GM19467 (cell line): ENCODE results near the gene BCKDHA.
"Not testable (repeated sequence)": the region's sequence is repeated elsewhere in the genome, so short reads cannot be mapped to it uniquely, and the experiment has no call there.

Source experiments
- ATAC-seq: cut with Tn5 transposase; IDR thresholded peaks from one replicate; pipeline ENCODE4 v1.9.1; 2021; ENCODE audit warnings: mild to moderate bottlenecking, moderate library complexity; ENCODE audit not compliant: unreplicated experiment

The BCKDHA gene

DNA sequence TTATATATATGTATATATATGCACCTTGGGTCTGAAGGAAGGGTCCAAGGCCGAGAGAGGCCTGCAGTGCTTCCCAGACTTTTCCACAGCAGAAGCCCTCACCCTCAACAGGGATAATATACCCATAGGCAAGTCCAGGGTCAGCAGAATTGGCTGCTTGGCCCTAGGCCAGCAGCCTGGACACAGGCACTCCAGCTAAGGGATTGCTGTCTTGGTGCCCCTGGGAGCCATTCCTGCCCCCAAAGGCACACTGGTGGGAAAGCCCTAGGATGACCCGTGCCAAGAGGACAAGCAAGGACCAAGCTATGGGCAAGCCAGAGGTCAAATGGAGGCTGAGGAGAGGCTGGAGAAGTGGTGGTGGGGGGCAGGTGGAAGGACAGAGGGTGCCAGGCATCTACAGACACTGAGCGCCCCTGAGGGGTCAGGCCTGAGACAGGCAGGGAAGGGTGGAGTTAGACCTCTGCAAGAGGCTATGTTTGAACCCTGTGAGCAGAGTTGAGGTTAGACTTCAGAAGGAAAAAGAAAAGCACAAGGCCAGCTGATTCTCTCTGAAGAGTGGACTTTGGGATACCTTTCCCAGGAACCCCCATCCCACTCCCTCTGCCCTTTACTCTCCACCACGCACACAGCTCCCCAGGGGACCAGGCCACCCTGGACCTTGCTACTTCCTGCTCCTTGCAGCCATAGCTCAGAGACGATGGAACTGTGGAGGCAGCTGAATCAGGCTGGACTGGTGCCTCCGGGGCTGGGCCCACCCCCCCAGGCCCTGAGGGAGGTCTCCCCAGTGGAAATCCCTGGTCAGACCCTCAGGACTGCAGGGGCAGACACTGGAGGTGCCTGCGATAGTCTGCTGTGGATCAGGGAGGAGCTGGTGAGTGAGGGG, 45.1 kb downstream of the BCKDHA start, which contains the start of gene ERICH4:
Gene ERICH4, plus strand, starts transcription at position 684 of the 883 bp plus-strand sequence. Its CDS starts 14 bp downstream, at position 698.
- ATAC-seq, result no peak

- ATAC-seq, result no peak
Observed at GRCh38 chr19:41443813-41444455, 46.3 kb downstream of the BCKDHA start.

DNA sequence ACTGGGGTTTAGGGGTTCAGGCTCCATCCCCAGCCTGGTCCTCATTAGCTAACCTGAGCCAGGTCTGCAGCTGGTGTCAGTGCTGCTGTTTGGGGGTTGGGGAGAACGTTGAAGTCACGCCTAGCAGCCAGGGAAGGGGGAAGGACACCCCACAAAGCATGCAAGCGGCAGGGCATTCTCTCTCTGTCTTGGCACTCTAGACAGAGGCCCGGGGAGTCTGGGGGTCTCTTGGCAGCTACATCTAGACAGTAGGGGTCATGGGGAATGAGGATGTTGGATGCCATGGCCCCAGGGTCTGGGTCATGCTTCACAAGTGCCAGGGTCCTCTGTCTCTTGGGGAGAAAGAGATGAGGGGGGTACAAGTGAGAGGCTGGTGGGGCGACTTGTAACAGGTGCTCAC, 48.0 kb downstream of the BCKDHA start:
- no peak for ATAC-seq

DNA sequence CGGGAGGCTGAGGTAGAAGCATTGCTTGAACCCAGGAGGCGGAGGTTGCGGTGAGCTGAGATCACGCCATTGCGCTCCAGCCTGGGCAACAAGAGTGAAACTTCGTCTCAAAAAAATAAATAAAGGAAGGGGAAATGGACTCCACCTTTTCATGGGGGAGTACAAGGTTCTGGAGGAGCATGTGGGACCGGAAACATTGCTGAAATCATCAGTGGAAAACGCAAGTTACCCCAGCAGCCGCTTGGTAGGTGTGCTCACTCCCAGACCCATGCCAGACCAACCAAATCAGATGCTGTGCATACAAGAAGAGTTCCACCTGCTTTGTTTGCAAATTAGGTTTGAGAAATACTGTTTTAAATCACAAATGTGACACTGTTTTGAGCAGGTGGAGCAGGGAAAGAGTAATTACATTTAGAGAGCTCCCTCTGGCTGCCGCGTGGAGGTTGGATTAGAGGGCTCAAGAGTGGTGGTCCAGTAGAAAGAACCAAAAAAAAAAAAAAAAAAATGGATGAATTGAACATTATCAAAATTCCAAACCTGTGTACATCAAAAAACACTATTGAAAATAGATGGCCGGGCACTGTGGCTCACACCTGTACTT, 50.2 kb downstream of the BCKDHA start:
- ATAC-seq, result no peak

DNA sequence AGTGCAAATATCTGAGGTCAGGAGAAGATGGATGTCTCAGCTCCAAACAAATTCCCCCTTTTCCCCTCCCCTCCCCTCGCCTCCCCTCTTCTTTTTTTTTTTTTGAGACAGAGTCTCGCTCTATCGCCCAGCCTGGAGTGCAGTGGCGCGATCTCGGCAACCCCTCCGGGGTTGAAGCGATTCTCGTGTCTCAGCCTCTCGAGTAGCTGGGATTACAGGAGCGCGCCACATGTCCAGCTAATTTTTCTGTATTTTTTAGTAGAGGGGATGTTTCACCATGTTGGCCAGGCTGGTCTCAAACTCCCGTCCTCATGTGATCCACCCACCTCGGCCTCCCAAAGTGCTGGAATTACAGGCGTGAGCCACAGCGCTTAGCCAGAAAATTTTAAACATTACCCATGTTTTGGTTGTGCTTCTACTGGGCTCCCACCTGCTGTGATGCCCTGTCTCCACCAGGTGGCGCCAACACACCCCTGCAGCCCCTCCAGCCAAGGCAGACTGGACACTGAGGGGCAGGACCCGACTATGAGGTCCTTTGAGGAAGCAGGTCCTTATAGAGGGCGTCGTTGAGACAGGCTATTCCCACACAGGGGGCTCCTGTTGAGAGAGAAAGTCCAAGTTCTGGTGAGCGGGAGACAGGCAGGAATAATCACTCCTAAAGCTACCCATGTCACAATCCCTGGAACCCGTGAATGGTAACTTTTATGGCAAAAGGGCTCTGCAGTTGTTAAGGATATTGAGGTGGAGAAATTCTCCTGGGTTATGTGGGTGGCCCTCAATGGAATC, 51.7 kb downstream of the BCKDHA start:
- no peak for ATAC-seq

- ATAC-seq, result no peak
Observed at GRCh38 chr19:41449865-41450178, 52.2 kb downstream of the BCKDHA start.

DNA sequence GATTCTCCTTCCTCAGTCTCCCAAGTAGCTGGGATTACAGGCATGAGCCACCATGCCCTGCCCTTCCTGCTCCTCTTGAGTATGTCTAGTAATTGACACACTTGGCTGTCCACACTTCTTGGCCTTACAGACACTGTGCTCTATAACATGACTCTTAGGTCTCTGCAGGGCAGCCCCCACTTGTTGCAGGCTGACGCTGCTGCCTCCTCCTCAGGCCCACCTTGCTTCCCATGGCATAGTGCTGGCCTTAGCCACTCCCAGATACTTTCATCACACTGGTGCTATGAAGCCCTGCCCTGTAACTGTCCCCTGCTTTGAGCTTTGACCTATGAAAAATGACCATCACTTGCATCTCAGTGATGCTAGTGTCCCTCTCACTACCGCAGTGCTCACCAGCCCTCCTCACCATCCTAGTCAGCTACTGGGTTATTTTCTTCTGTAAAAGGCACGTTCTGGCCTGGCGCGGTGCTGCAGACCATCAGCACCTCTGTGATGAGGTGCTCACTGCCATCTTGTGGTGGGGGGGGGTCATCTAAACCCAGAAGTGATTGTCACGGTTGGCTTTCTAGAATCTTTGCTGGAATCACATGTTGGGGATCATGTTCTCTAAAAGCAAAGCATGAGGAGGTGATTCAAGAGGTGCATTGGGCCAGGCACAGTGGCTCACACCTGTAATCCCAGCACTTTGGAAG, 55.1 kb downstream of the BCKDHA start:
- ATAC-seq, result no peak

- ATAC-seq, result no peak
Observed at GRCh38 chr19:41455936-41456335, 58.3 kb downstream of the BCKDHA start.

- ATAC-seq, result no peak
Observed at GRCh38 chr19:41456342-41456918, 58.8 kb downstream of the BCKDHA start.

DNA sequence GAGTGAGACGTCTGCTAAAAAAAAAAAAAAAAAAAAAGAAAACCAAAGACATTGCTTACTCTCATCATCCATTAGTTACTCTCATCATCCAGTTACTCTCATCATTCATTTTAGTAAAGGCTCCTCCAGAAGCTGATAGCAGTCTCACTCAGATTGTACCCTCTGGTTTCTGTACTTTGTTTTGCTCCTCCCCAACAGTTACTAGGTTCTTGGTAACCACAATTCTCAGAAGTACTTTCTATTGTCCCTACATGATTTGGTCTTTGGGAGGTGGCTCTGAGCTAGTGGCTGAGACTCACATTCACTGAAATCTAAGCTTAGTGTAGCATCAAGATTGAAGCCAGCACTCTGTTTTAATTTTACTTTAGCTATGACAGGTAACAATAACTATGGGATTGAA, 59.6 kb downstream of the BCKDHA start:
- ATAC-seq, result peak; percentile 68

DNA sequence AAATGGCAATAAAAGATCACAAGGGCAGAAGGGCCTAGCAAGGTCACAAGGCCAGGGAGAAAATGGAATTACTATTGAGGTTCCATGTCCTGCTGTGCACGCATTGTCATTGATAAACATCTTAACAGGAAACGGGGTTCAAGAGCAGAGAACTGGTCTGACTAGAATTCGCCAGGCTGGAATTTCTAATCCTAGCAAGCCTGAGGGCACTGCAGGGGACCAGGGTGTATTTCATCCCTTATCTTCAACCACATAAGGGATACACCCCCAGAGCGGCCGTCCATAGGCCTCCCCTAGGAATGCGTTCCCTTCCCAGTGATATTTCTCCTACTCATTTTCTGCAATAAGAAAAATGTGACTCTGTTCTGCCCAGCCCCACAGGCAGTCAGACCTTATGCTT, 64.9 kb downstream of the BCKDHA start:
- ATAC-seq, result no peak

DNA sequence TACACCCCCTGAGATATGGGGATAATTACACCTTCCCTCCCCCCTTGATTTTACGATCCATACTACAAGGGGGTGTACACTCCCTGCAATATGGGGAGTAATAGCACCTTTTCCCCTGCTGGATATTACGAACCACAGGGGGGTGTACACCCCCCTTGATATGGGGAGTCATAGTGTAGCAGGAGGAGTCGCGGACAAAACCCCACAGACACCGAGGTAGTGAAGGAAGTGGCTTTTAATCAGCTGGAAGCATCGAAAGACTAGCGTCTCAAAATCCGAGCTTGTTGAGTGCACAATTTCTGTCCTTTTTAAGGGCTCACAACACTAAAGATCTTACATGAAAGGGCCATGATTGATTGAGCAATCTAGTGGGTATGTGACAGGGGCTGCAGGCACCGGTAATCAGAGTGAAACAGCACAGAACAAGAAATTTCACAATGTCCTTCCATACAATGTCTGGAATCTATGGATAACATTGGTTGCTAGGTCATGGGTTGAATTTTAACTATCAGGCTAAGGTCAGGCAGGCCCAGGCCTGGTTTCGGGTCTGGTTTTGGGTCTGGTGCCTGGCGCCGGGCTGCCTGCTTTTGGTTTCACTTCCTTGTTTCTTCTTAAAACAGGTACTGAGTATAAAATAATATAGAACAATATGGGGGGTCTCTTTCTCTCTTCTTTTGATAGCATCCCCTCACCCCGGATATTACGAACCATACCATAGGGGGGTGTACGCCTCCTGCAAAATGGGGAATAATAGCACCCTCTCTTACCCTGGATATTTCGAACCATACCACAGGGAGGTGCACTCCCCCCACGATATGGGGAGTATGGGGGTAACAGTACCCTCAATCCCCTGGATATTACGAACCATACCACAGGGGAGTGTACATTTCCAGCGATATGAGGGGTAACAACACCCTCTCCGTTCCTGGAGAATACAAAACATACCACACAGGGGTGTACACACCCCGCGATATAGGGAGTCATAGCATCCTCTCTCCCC, 65.9 kb downstream of the BCKDHA start:
- not testable (repeated sequence) for ATAC-seq
